NK-92 (cell line): Measurements from ENCODE around the gene MINDY4.

ENCODE experiments used
- DNase-seq: peaks from one replicate; lab custom pipeline; 2025; ENCODE audit not compliant: unreplicated experiment; lab: John Stamatoyannopoulos, UW

Gene MINDY4

GRCh38 chr7:30851651-30852307, 80.6 kb downstream of the MINDY4 start:
- no peak for DNase-seq

- no peak for DNase-seq
Observed at GRCh38 chr7:30852308-30852684, 81.1 kb downstream of the MINDY4 start.

DNA sequence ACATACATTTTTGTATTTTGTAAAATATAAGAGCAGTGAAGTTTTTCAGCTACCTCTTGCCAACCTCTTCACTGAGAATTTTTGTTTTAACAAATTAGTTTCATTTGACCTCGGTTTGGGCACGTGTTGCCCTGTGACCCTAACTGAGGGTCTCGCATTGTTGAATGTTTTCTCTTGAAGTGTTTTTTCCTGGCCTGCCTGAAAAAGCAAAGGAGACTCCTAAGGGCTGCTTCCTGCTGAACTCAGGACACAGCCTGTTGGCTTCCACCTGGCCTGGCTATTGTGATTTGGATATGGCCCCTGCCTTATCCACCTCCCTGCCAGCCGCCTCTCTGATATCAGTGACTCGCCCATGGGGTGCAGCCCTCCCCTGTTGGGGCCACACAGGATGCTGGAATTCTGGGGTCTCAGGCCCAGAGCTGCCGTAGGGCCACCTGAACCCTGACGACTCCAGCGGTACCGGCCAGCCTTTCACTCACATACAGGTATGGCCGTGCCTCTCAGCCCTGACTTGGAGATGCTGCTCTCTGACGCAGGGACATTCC, 81.6 kb downstream of the MINDY4 start:
- DNase-seq, result no peak

- DNase-seq, result no peak
Observed at GRCh38 chr7:30853576-30853975, 82.4 kb downstream of the MINDY4 start.

DNA sequence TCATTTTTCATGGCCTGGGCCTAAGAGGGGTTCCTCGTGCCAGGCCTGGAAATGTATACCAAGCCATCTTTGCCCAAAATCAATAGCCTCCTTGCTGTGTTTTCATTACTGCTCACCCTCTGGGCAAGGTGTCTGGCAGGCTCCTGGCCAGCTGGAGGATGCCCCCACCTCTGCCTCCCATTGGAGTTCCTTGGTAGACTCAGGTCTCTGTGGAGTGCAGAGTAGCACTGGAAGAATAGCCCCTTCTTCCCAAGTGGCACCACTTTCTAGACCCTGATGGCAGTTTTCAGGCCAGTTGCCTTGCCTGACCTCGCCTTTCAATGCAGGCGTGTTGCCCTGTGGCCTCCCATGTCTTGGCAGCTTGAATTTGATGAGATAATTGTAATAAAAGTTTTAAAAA, 84.7 kb downstream of the MINDY4 start:
- DNase-seq, result no peak

GRCh38 chr7:30858576-30858975, 87.4 kb downstream of the MINDY4 start:
- no peak for DNase-seq

DNA sequence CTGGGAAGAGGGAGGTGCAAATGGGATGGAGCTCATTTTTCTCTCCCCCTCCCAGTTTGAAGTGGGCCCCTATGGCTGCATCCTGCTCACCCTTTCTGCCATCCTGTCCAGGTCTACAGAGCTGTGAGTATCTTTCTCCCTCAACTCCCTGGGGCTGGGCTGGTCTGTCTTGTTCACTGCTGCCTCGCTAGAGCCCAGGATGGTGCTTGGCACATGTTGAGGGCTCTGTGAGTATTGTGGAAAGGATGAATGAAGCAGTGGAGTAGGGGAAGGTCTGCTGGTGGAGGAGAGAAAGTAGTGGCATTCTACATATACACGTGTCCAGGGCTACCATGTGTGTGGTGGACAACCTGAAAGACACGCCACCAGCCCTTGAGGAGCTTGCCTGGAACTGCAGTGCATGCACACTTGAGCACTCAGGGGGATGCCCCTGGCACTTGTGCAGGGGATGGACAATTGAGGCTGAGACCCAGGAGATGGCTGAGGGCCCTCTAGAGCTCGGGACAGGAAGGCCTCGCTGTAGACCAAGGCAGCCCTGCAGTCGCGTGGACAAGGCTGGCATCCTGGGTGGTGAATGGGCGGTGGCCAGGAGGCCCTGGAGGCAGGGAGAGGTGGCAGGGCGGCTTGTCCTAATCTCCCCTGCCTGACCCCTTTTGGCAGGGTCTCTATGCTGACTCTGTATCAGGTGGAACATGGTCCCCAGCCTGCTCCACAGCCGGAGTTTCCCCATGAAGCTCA, 88.2 kb downstream of the MINDY4 start:
- DNase-seq, result no peak

DNA sequence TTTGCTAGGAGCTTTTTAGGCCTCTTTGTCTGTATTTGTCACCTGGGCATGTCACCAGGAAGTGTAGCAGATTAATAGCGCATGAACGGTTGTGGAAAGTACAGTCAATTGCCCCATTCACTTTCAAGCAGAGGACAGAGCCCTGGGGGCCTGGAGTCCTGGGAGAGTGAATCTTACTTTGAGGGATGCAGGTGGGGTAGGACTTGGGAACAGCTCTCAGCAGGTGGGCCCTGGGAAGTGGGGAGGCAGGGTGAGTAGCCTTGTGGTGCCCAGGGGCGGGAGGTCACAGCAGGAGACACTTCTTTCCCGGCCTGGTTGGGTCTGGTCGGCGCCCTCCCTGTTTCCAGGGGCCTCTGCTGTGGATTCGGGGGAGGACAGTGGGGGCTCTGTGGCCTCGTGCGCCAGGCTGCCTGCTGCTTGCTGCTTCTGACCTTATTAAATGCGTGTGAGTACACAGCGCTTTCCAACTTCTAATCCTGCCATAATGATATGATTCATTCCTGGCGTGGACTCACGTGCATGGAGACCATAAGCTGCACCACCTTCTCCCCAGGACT, 88.8 kb downstream of the MINDY4 start:
- DNase-seq, result no peak

GRCh38 chr7:30861612-30862011, 90.4 kb downstream of the MINDY4 start:
- no peak for DNase-seq

DNA sequence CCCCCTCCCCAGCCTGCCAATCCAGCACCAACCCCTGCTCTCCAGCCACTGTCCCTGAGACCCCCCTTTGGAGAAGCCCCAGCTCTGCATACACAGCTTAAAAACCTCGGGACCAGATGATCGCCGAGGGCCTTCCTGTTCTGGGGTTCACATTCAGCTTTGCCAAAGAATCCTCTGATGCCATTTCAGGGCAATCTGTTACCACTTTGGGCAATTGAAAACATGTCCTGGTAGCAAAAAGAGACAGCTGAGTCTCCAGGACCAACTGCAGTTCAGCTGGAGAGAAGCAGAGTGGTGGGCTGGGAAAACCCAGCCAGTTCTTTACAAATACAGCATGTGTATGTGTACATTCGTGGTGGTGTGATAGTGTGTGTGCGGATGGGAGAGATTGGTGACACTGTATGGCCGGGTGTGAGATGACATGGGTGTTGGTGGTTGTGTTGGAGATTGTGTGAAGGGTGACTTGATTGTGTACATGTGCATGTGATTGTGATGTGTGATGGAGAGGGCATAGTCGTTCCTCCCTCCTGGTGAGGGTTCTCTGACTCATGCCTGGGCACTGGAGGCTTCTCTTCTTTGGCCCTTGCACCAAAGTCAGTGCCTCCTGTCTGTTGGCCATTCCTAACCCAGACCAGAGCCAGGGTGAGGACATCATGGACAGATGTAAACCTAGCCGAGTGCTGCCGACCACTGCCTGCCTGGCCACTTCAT, 91.9 kb downstream of the MINDY4 start:
- DNase-seq, result no peak

DNA sequence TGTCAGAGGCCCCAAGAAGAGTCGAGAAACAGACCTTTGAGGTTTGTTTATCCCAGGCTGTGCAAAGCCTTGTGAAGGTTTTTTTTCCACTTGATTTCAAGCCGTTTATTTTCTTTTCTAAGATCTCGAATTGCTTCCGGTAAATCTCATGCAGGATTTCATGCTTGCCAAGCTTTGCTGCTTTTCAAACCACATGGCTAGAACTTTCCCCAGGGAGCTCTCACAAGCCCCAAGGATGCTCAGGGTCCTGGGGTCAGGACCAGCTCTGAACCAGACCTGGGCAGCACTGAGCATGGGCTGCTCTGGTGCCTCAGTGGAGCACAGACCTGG, 92.5 kb downstream of the MINDY4 start:
- DNase-seq, result no peak

- no peak for DNase-seq
Observed at GRCh38 chr7:30864101-30864500, 92.9 kb downstream of the MINDY4 start.

- no peak for DNase-seq
Observed at GRCh38 chr7:30865076-30865475, 93.9 kb downstream of the MINDY4 start.

GRCh38 chr7:30865821-30866220, 94.6 kb downstream of the MINDY4 start:
- no peak for DNase-seq

GRCh38 chr7:30866939-30867338, 95.7 kb downstream of the MINDY4 start:
- DNase-seq, result no peak

GRCh38 chr7:30867483-30867882, 96.3 kb downstream of the MINDY4 start:
- no peak for DNase-seq

DNA sequence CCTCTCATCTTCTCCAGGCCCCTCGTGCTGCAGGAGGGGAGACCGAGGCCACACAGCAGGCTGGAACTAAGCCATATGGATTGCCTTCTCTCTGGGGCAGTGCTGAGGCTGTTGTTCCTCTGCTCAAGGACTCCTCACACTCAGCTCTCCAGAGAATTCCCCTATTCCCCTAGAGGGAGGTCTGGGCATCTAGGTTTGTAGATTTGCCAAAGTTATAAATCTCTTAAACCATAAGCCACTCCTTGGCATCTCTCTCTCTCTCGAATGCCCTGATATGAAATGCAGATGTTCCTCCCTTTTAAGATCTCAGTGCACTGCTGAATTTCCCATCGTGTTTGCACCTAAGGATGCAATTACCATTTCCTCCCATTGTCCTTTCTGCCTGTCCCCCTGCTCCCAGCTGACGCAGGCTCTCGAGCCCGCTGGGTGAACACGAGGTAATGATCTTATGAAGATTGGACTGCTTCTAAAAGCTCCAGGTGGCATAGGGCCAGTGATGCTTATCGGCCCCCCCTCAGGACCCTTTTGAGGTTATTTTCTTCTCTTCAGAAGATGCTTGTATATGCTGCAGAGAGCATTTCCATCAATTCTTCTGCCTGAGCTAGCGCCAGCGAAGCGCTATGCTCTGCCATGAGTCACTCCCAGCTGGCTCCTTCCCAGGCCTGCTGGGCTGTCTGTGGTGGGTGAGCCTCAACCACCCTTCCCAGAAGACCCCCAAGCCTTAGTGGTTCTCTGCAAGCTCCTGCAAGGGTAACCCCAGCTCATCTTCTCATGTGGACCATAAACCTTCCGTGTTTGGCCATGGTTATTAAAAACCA, 98.8 kb downstream of the MINDY4 start:
- no peak for DNase-seq

GRCh38 chr7:30870821-30871518, 99.8 kb downstream of the MINDY4 start:
- no peak for DNase-seq

DNA sequence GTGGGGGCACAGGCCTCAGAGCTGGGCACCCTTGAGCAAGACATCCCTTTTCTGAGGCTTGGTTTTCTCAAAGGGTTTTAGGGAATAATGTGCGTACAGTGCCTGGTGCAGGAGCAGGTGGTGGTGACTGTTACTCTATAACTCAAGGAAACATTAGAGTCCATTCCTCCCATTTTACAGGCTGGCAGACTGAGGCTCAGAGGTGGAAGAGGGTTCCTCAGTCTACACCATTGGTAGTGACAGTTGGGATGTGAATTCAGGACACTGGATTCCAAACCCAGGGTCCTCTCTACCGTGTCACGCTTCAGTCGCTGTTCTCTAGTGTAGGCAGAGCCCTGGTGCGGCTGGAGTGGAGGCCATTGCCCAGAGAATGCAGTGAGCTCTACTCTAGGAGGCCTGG, 100.4 kb downstream of the MINDY4 start:
- DNase-seq, result no peak

GRCh38 chr7:30873207-30873606, 102.0 kb downstream of the MINDY4 start:
- DNase-seq, result no peak
